ENCODE data around the gene DIDO1. TPM values are rescaled to one million over a fixed set of nuclear protein-coding genes. Genes with fewer than 3 reads are reported as not detected.

The DIDO1 gene
- total and polyA plus RNA-seq, 12 donors, result 16.0 to 44.6 (median 37.0) TPM

DNA sequence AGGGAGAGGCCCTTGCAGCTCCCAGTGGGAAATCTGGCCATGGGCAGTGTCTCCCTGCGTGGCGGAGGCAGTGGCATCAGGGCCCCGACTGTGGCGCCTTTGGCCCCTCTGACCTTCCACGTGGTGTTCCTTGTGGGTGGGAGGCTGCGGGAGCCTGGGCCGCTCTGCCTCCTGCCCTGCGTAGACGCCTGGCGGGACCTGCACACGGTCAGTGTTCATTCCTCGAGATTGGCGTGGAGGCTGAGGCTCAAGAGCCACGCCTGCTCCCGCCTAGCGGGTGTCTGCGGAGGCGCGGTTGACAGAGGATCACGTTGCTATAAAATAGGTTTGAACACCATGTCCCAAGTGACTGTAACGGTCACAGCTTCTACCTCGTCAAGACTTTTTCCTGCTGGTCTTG, 95.5 kb downstream of the DIDO1 start:
- ATAC-seq, result no peak
- intact Hi-C loops (cut with DNase I), result no loop called here
- H3K36me3 ChIP-seq, result no peaks in the 10 kb centered on the region
- DNase-seq, result no peak
- WGBS, 2 donors, result 91 to 94% methylated on average over 22 of the region's 22 CpGs
- H3K27ac ChIP-seq, result no peak overlapping the region
- peaks cover 0 to 9% (median 0%) of the 10 kb centered on the region in 9 donors for H3K4me1 ChIP-seq
- no peaks in the 10 kb centered on the region for H3K9me3 ChIP-seq
- TF ChIP-seq, protein P1, sequence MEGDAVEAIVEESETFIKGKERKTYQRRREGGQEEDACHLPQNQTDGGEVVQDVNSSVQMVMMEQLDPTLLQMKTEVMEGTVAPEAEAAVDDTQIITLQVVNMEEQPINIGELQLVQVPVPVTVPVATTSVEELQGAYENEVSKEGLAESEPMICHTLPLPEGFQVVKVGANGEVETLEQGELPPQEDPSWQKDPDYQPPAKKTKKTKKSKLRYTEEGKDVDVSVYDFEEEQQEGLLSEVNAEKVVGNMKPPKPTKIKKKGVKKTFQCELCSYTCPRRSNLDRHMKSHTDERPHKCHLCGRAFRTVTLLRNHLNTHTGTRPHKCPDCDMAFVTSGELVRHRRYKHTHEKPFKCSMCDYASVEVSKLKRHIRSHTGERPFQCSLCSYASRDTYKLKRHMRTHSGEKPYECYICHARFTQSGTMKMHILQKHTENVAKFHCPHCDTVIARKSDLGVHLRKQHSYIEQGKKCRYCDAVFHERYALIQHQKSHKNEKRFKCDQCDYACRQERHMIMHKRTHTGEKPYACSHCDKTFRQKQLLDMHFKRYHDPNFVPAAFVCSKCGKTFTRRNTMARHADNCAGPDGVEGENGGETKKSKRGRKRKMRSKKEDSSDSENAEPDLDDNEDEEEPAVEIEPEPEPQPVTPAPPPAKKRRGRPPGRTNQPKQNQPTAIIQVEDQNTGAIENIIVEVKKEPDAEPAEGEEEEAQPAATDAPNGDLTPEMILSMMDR (IDR thresholded peaks at IDR 0.05), result no peak
- no peak overlapping the region for H3K4me3 ChIP-seq
- H3K27me3 ChIP-seq, result no peaks in the 10 kb centered on the region

DNA sequence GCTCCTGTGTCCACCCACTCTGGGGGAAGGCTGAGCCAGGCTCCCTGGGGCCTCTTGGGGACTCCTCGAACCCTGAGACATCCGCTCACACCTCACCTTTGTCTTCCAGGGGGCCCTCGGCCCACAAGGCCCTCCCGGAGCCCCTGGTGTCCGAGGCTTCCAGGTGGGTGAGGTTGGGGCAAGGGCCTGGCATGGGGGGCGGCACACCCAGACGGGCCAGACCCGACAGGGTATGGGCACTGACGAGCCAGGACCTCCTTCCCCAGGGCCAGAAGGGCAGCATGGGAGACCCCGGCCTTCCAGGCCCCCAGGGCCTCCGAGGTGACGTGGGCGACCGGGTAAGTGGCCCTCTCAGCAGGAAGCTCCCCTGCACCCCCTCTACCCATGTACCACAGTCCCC, 96.1 kb downstream of the DIDO1 start:
- no peak overlapping the region for H3K27ac ChIP-seq
- TF ChIP-seq, protein P1 (IDR thresholded peaks at IDR 0.05), result no peak
- 91 to 96% methylated on average over 10 to 14 of the region's 14 CpGs for WGBS, 2 donors

DNA sequence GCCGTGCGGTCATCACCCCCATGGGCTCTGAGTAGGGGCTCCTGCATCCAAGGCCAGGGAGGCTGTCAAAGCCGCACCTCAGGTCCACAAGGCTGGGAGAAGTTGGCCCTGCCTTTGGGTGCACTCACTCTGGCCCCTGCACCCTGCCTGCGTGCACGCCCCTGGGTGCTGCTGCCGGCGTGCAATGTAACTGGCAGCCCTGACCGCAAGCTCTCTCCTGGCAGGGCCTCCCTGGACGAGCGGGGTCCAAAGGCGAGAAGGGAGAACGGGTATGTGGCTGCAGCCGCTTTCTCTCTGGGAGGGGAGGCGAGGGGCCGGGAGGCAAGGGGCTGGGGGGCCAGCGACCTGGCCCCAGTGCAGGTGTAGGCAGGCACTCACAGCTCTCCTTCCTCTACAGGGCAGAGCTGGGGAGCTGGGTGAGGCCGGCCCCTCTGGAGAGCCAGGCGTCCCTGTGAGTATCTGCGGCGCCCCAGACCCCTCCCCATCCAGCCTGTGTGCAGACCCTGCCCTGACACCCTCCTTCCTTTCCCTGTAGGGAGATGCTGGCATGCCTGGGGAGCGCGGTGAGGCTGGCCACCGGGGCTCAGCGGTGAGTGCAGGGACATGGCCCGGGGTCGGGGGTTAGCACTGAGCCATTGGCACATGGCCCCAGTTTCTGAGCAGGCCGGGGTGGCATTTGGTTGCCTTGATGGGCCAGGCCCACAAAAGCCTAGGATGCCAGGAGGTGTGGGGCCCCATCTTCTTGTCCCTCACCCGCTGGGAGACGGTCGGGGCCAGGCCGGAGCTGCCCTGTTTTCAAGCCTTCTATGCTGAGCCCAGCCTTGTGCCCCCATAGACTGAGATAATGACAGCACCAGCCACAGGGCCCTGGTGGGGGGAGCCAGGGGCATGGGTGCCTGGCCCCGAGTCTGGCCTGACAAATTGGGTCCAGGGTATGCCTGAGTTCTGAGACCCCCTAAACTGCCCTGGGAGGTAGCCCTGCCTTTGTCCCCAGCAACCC, 96.8 kb downstream of the DIDO1 start:
- TF ChIP-seq, protein P1 (IDR thresholded peaks at IDR 0.05), result no peak
- Histone ChIP-seq H3K27me3 (no peaks in the 10 kb centered on the region), H3K27ac (no peak overlapping the region), H3K36me3 (no peaks in the 10 kb centered on the region), H3K9me3 (no peaks in the 10 kb centered on the region), H3K4me1 (peaks cover 0 to 12% (median 3%) of the 10 kb centered on the region in 9 donors), H3K4me3 (no peak overlapping the region)
- WGBS, 2 donors, result 95 to 97% methylated on average over 32 of the region's 32 CpGs
- no peak for DNase-seq
- ATAC-seq, result no peak
- intact Hi-C loops (cut with DNase I), result no loop called here

More for the DNA sequence above, 96.1 kb downstream of the DIDO1 start:
- Histone ChIP-seq H3K27me3 (no peaks in the 10 kb centered on the region), H3K4me1 (peaks cover 0 to 9% (median 0%) of the 10 kb centered on the region in 9 donors), H3K36me3 (no peaks in the 10 kb centered on the region), H3K9me3 (no peaks in the 10 kb centered on the region), H3K4me3 (no peak overlapping the region)
- ATAC-seq (no peak), DNase-seq (no peak)
- intact Hi-C loops (cut with DNase I), result no loop called here

DNA sequence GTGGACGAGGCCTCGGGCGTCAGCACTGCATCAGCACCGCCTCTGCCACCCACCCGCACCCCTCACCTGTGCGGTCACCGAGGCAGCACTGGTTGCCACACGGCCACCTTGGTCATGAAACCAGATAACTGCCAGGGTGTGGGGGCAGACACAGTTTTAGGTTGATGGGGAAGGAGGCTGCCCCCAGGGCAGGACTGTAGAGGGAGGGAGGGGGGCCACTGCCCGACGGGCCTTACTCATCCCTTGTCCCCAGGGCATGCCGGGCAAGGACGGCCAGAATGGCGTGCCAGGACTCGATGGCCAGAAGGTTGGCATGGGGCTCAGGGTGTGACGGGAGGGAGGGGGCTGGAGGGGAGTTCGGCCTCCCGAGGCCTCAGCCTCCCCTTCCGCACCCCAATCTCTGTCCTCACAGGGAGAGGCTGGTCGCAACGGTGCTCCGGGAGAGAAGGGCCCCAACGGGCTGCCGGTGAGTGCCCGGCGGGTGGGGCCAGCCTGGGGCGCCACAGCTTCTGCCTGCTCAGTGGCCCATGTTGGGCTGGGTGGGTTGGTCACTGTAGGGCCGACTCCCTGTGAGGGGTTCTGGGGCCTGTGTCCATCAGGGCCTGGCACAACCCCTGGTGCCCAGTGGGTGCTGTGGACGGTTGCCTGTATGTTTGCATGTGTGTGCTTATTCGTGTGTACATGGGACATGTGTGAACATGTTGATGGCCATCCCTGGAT, 97.6 kb downstream of the DIDO1 start:
- TF ChIP-seq, protein P1 (IDR thresholded peaks at IDR 0.05), result no peak
- intact Hi-C loops (cut with DNase I), result no loop called here
- ATAC-seq (no peak), DNase-seq (peak in 1 of 2 donors; percentile 12)
- H3K4me3 ChIP-seq, result no peak overlapping the region
- WGBS, 2 donors, result 86 to 92% methylated on average over 29 of the region's 29 CpGs
- no peaks in the 10 kb centered on the region for H3K36me3 ChIP-seq
- no peaks in the 10 kb centered on the region for H3K9me3 ChIP-seq
- no peak overlapping the region for H3K27ac ChIP-seq
- no peaks in the 10 kb centered on the region for H3K27me3 ChIP-seq
- H3K4me1 ChIP-seq, result peaks cover 0 to 16% (median 6%) of the 10 kb centered on the region in 9 donors
